Osteocyte (in vitro differentiated cells): Measurements from ENCODE around the gene AKAP8L. TPM values are rescaled to one million over a fixed set of nuclear protein-coding genes. Genes with fewer than 3 reads are reported as not detected.

Experiments used
- DNase-seq: peaks from one replicate; pipeline ENCODE4 v3.0.0; 2021; ENCODE audit warnings: mixed read lengths; ENCODE audit not compliant: unreplicated experiment; ENCODE audit errors: extremely low spot score
- H3K27ac Mint-ChIP-seq: one replicate; pipeline ENCODE4 v1.8.0; 2021; ENCODE audit warnings: mild to moderate bottlenecking, mixed read lengths; ENCODE audit not compliant: unreplicated experiment
- H3K27me3 Mint-ChIP-seq: one replicate; pipeline ENCODE4 v1.8.0; 2021; ENCODE audit warnings: mixed read lengths; ENCODE audit not compliant: unreplicated experiment
- H3K36me3 Mint-ChIP-seq: one replicate; pipeline ENCODE4 v1.8.0; 2021; ENCODE audit warnings: mixed read lengths; ENCODE audit not compliant: unreplicated experiment
- H3K4me1 Mint-ChIP-seq: one replicate; pipeline ENCODE4 v1.8.0; 2021; ENCODE audit warnings: mixed read lengths; ENCODE audit not compliant: unreplicated experiment
- H3K4me3 Mint-ChIP-seq: one replicate; pipeline ENCODE4 v1.8.0; 2021; ENCODE audit warnings: mild to moderate bottlenecking, moderate library complexity, mixed read lengths; ENCODE audit not compliant: unreplicated experiment
- H3K9me3 Mint-ChIP-seq: one replicate; pipeline ENCODE4 v1.8.0; 2021; ENCODE audit warnings: mixed read lengths; ENCODE audit not compliant: unreplicated experiment
- total RNA-seq: library from RNA; stranded (reverse); gene quantifications from 2 replicates; pipeline ENCODE4 v1.2.1, GENCODE V29; 2021
- TF ChIP-seq, protein P1 (sequence below): fragments of 200-600 bp; sonication (generic); IDR thresholded peaks from 2 replicates; pipeline ENCODE4 v1.5.0; 2021; ENCODE audit warnings: antibody characterized with exemption, mild to moderate bottlenecking, moderate library complexity

AKAP8L gene
- total RNA-seq, 1 donor from 2014 or later = 104 TPM

DNA sequence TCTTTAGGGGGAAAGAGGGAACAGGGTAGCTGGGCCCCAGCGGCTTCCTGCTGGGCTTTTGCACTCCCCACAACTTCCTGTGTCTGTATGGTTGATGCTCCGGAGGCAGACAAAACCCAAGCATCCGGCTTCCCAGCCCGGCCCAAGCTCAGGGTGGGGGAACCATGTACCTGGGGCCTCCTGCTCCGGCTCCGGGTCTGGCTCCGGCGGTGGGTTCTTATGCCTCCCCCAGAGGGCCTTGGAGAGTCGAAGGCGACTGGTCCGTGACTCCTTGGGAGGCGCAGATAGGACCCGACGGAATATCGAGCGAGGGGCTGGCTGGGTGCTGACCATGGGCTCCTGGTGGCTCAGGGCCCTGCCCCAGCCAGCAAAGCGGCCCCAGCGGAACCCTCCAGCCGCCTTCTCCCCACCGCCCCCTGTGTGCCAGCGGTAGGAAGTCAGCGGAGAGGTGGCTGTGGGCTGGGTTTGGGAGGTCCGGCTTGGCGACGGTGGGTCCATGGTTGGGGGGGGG lies 45.1 kb upstream of the AKAP8L start:
- no peak for DNase-seq
- no peak overlapping the region for H3K4me3 Mint-ChIP-seq
- H3K27ac Mint-ChIP-seq = no peak overlapping the region
- peaks cover 20% of the 10 kb centered on the region for H3K27me3 Mint-ChIP-seq
- no peaks in the 10 kb centered on the region for H3K36me3 Mint-ChIP-seq
- TF ChIP-seq, protein P1, sequence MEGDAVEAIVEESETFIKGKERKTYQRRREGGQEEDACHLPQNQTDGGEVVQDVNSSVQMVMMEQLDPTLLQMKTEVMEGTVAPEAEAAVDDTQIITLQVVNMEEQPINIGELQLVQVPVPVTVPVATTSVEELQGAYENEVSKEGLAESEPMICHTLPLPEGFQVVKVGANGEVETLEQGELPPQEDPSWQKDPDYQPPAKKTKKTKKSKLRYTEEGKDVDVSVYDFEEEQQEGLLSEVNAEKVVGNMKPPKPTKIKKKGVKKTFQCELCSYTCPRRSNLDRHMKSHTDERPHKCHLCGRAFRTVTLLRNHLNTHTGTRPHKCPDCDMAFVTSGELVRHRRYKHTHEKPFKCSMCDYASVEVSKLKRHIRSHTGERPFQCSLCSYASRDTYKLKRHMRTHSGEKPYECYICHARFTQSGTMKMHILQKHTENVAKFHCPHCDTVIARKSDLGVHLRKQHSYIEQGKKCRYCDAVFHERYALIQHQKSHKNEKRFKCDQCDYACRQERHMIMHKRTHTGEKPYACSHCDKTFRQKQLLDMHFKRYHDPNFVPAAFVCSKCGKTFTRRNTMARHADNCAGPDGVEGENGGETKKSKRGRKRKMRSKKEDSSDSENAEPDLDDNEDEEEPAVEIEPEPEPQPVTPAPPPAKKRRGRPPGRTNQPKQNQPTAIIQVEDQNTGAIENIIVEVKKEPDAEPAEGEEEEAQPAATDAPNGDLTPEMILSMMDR = no peak
- no peaks in the 10 kb centered on the region for H3K9me3 Mint-ChIP-seq
- no peaks in the 10 kb centered on the region for H3K4me1 Mint-ChIP-seq

DNA sequence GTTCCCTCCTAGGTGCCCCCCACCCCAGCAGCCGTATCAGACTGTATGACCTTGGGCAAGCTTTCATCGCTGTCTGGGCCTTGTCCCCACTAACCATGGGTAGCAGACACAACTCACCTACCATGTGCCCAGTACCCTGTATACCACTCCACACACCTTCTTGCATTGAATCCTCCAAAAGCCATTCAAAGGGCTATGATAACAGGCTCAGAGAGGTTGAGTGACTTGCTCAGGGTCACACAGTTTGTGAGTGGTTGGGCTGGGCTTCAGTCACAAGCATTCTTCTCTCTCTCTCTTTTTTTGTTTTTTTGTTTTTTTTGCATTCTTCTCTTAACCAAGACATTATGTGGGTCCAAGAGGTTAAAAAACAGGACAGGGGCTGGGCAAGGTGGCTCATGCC lies 42.9 kb upstream of the AKAP8L start:
- TF ChIP-seq, protein P1 = no peak
- no peak for DNase-seq
- Mint-ChIP-seq H3K9me3 (no peaks in the 10 kb centered on the region), H3K4me3 (no peak overlapping the region), H3K4me1 (peaks cover 3% of the 10 kb centered on the region), H3K27ac (no peak overlapping the region), H3K27me3 (peaks cover 22% of the 10 kb centered on the region), H3K36me3 (no peaks in the 10 kb centered on the region)

DNA sequence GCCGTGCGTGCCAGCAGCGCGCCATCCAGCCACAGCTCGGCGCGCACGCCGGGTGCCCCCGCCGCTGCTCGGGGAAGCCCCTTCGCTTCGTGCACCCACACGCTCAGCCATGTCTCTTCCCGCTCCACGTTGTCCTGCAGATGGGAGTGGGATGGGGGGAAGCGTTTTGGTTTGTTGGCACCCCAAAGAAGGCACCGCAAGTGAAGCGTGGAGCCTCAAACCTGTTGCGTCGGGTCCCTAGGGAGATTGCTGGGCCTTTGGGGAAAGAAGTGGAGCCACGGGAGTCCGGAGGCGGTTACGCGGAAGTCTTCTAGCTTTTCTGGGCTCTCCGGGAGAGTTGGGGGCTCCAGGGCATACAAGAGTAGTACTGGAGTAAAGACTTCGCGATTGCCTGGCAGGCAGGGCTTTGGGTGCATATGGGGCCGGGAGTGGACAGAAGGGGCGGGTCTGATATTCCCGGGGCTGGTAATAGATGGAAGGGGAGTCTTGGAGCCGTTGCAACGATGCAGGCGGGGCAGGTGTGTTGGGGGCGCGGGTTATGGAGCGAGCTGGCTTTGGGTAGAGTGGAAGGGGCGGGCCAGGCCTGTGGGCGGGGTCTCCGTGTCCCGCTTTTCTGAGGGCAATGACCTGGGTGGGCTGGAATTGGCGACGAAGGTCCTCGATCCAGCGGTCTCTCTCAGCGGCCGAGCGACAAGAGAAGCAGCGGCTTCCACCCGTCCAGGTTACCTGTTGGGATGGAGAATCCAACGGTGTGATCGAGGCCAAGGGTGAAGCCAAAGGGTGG lies 39.1 kb upstream of the AKAP8L start:
- TF ChIP-seq, protein P1 = no peak
- Mint-ChIP-seq H3K9me3 (no peaks in the 10 kb centered on the region), H3K27ac (no peak overlapping the region), H3K4me1 (peaks cover 10% of the 10 kb centered on the region), H3K27me3 (peaks cover 33% of the 10 kb centered on the region), H3K4me3 (no peak overlapping the region), H3K36me3 (no peaks in the 10 kb centered on the region)
- DNase-seq = no peak

DNA sequence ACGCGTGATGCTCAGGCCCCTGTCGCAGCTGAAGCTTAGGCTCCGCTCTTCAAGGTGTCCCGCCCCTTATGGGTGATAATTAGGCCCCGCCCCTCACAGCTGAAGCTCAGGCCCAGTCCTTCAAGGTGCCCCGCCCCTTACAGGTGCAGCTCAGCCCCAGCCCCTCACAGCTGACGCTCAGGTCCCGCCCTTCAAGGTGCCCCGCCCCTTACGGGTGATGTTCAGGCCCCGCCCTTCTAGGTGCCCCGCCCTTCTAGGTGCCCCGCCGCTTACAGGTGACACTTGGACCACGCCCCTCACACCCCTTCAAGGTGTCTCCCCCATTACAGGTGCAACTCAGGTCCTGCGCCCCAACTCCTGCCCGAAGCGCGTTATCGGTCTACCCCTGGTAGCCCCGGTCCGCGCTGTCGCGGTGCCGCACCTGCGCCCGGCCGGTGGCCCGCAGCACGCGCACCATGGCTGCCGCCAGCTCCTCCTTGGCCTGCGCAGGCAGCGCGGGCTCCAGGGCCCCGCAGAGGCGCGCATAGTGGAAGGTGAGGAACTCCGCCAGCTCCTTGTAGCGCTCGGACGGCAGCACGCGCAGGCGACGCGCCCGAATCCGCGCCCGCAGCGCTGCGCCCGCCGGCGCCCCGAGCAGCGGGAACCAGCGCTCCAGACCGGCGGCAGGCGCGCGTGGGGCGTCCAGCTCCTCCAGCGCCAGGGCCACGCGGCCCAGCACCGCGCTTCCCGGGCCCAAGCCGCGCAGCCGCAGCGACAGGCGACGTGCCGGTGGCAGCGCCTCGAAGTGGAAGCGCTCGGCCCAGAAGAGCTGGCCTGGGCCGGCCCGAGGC lies 38.3 kb upstream of the AKAP8L start:
- H3K4me1 Mint-ChIP-seq = peaks cover 16% of the 10 kb centered on the region
- H3K4me3 Mint-ChIP-seq = no peak overlapping the region
- H3K9me3 Mint-ChIP-seq = no peaks in the 10 kb centered on the region
- TF ChIP-seq, protein P1 = no peak
- DNase-seq = no peak
- H3K27ac Mint-ChIP-seq = no peak overlapping the region
- H3K36me3 Mint-ChIP-seq = no peaks in the 10 kb centered on the region
- peaks cover 33% of the 10 kb centered on the region for H3K27me3 Mint-ChIP-seq

DNA sequence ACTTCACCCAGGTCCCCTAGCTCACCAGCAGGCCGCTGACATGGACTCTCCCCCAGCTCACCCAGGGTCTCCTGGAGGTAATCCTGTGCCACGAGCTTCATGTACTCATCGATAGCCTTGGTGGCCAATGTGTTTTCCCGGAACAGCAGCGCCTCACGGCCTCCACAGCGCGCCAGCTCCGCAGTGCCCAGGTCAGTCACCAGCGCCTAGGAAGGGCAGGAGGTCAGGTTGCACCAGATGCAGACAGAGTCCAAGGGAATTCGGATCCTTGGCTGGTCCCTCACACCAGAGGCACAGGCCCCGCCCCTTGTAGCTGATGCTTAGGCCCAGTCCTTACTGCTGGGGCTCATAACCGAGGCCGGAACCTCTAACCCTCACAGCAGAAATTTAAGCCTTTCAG lies 37.7 kb upstream of the AKAP8L start:
- Mint-ChIP-seq H3K27me3 (peaks cover 33% of the 10 kb centered on the region), H3K36me3 (no peaks in the 10 kb centered on the region), H3K4me3 (no peak overlapping the region), H3K4me1 (peaks cover 18% of the 10 kb centered on the region), H3K27ac (no peak overlapping the region), H3K9me3 (no peaks in the 10 kb centered on the region)
- no peak for DNase-seq
- TF ChIP-seq, protein P1 = no peak
